Fibroblast of lung (primary cell): ENCODE results near the gene FGF22. TPM values are rescaled to one million over a fixed set of nuclear protein-coding genes. Genes with fewer than 3 reads are reported as not detected.

Experiments
- DNase-seq, 2 donors: peaks; one replicate each; pipeline versions ENCODE4 v3.0.0 to v3.0.0-alpha.2; 2010; ENCODE audit warnings: low read depth in 2 of 2
- H2AFZ ChIP-seq: 2 replicates; pipeline ENCODE4 v1.5.1; 2012; ENCODE audit warnings: low read length, control low read depth, inconsistent platforms
- H3K27ac ChIP-seq: 2 replicates; pipeline ENCODE4 v1.5.1; 2011; ENCODE audit warnings: low read length, control low read depth; ENCODE audit not compliant: insufficient read depth
- H3K27me3 ChIP-seq: 2 replicates; pipeline ENCODE4 v1.5.1; 2011; ENCODE audit warnings: mild to moderate bottlenecking, low read length; ENCODE audit not compliant: control insufficient read depth, insufficient read depth
- H3K36me3 ChIP-seq: 2 replicates; pipeline ENCODE4 v1.5.1; 2011; ENCODE audit warnings: low read length; ENCODE audit not compliant: control insufficient read depth, insufficient read depth
- H3K4me1 ChIP-seq: 2 replicates; pipeline ENCODE4 v1.5.1; 2011; ENCODE audit warnings: low read length; ENCODE audit not compliant: control insufficient read depth, insufficient read depth; ENCODE audit errors: extremely low read depth
- H3K4me2 ChIP-seq: 2 replicates; pipeline ENCODE4 v1.5.1; 2011; ENCODE audit warnings: low read length, control low read depth; ENCODE audit not compliant: insufficient read depth; ENCODE audit errors: extremely low read depth
- H3K4me3 ChIP-seq, 4 experiments: fragments of 200-600 bp in 1 of 4; sonication (generic) in 1 of 4; replicated peaks in 1 of 4; 2 replicates each; pipeline ENCODE4 v1.5.1; 2011 to 2016; ENCODE audit warnings: low read length in 4 of 4, low read depth in 3 of 4, mild to moderate bottlenecking in 3 of 4, control low read depth in 2 of 4, inconsistent platforms in 1 of 4, mixed read lengths in 1 of 4; ENCODE audit not compliant: insufficient read depth in 1 of 4; ENCODE audit errors: control extremely low read depth in 1 of 4
- H3K79me2 ChIP-seq: 2 replicates; pipeline ENCODE4 v1.5.1; 2012; ENCODE audit warnings: mild to moderate bottlenecking, low read length, inconsistent platforms; ENCODE audit not compliant: control insufficient read depth, insufficient read depth
- H3K9ac ChIP-seq: 2 replicates; pipeline ENCODE4 v1.5.1; 2011; ENCODE audit warnings: mild to moderate bottlenecking, low read length, control low read depth; ENCODE audit not compliant: insufficient read depth
- H3K9me3 ChIP-seq: 2 replicates; pipeline ENCODE4 v1.5.1; 2012; ENCODE audit warnings: low read depth, low read length; ENCODE audit not compliant: control insufficient read depth, insufficient read depth
- H4K20me1 ChIP-seq: 2 replicates; pipeline ENCODE4 v1.5.1; 2011; ENCODE audit warnings: low read length; ENCODE audit not compliant: control insufficient read depth, insufficient read depth; ENCODE audit errors: extremely low read depth
- CTCF ChIP-seq, 2 donors: IDR thresholded peaks in 1 of 2; conservative IDR thresholded peaks in 1 of 2; 1 replicate in 1 of 2; 2 replicates in 1 of 2; pipeline ENCODE4 v1.5.1; 2011 to 2012; ENCODE audit warnings: low read length in 2 of 2, control low read depth in 1 of 2, inconsistent platforms in 1 of 2, low read depth in 1 of 2, mild to moderate bottlenecking in 1 of 2
- EZH2 ChIP-seq: IDR thresholded peaks from 2 replicates; pipeline ENCODE4 v1.5.1; 2012; ENCODE audit warnings: low read length, control low read depth, mild to moderate bottlenecking; ENCODE audit errors: missing control alignments
- polyA plus RNA-seq, 2 donors: library from polyadenylated mRNA; depleted of rRNA in 1 of 2; stranded (reverse) in 1 of 2; unstranded in 1 of 2; fragments of >200 nt; gene quantifications; 2 replicates each; pipeline ENCODE4 v1.2.1, GENCODE V29; 2011 to 2012; ENCODE audit warnings: missing spikeins in 1 of 2
- total RNA-seq: library from RNA; depleted of rRNA; stranded (reverse); fragments of >200 nt; gene quantifications from 2 replicates; pipeline ENCODE4 v1.2.1, GENCODE V29; 2014

Gene FGF22
- total and polyA plus RNA-seq, 2 donors (not counting 1 experiment from before 2014, with no cell fraction given): under 0.01 TPM; not detected in 1

- no peak for DNase-seq
- Histone ChIP-seq H3K27ac (no peak overlapping the region), H3K9ac (no peak overlapping the region), H3K36me3 (peaks cover 4% of the 10 kb centered on the region), H4K20me1 (no peaks in the 10 kb centered on the region), H3K79me2 (no peaks in the 10 kb centered on the region), H3K27me3 (no peaks in the 10 kb centered on the region), H3K4me1 (peaks cover 4% of the 10 kb centered on the region), H3K9me3 (no peaks in the 10 kb centered on the region), H2AFZ (no peak overlapping the region), H3K4me3 (no peak overlapping the region), H3K4me2 (no peak overlapping the region)
- no peak for TF ChIP-seq CTCF (conservative IDR thresholded peaks at IDR 0.05 in 1 of 2, IDR thresholded peaks at IDR 0.05 in 1 of 2; ENCODE audit: low read depth in 1 of 2, low read length in 2 of 2)
- no peak for TF ChIP-seq EZH2
These were observed 1.0 kb downstream of the FGF22 start for GRCh38 chr19:640606-641189.

- peaks cover 9% of the 10 kb centered on the region for H3K36me3 ChIP-seq
- no peak overlapping the region for H3K4me2 ChIP-seq
- H3K9me3 ChIP-seq: no peaks in the 10 kb centered on the region
- no peak overlapping the region for H3K4me3 ChIP-seq
- H3K4me1 ChIP-seq: peaks cover 4% of the 10 kb centered on the region
- H2AFZ ChIP-seq: no peak overlapping the region
- H4K20me1 ChIP-seq: no peaks in the 10 kb centered on the region
- H3K9ac ChIP-seq: no peak overlapping the region
- no peaks in the 10 kb centered on the region for H3K27me3 ChIP-seq
- no peak for DNase-seq
- H3K79me2 ChIP-seq: no peaks in the 10 kb centered on the region
- TF ChIP-seq EZH2 (no peak), CTCF (conservative IDR thresholded peaks at IDR 0.05 in 1 of 2, IDR thresholded peaks at IDR 0.05 in 1 of 2; ENCODE audit: low read depth in 1 of 2, low read length in 2 of 2) (no peak)
- no peak overlapping the region for H3K27ac ChIP-seq
These were observed 2.0 kb downstream of the FGF22 start for GRCh38 chr19:641702-642101.

DNA sequence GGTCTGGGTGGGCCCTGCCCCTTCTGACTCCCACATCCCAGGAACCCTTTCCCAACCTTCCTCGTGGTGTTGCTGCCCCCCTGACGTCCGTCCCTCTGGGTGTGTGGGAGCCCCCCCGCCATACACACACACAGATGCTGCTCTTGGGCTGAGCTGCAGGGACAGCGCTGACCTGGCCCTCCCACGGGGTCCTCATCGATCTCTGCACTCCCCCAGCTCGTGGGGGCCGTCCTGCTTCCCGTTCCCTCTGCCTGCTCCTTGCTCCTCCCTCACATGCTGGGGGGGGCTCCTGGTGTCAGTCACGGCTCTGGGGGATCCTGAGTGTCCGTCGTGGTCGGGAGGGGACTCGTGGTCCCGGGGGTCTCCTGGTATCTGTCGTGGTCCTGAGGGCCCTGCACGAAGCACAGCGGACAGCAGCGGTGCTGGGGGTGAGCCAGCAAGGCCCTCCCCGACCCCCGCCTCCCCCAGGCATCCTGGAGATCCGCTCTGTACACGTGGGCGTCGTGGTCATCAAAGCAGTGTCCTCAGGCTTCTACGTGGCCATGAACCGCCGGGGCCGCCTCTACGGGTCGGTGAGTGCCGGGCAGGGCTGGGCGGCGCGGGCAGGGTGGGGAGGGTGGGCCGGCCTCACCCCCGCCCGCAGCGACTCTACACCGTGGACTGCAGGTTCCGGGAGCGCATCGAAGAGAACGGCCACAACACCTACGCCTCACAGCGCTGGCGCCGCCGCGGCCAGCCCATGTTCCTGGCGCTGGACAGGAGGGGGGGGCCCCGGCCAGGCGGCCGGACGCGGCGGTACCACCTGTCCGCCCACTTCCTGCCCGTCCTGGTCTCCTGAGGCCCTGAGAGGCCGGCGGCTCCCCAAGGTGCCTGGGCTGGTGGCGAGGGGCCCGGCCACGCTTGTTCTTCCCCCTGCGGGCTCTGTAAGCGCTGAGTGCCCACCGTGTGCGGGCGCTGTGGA is 3.4 kb downstream of the FGF22 start:
- Histone ChIP-seq H3K27me3 (no peaks in the 10 kb centered on the region), H3K4me3 (no peak overlapping the region), H3K79me2 (no peaks in the 10 kb centered on the region), H3K27ac (no peak overlapping the region), H3K36me3 (peaks cover 13% of the 10 kb centered on the region), H3K4me2 (no peak overlapping the region), H3K9me3 (no peaks in the 10 kb centered on the region), H4K20me1 (no peaks in the 10 kb centered on the region), H2AFZ (no peak overlapping the region), H3K4me1 (peaks cover 4% of the 10 kb centered on the region), H3K9ac (no peak overlapping the region)
- no peak for TF ChIP-seq EZH2
- no peak for TF ChIP-seq CTCF (conservative IDR thresholded peaks at IDR 0.05 in 1 of 2, IDR thresholded peaks at IDR 0.05 in 1 of 2; ENCODE audit: low read depth in 1 of 2, low read length in 2 of 2)
- DNase-seq: no peak
